H1 (cell line): ENCODE results near the gene NDP. TPM values are rescaled to one million over a fixed set of nuclear protein-coding genes. Genes with fewer than 3 reads are reported as not detected.

Experiments used
- CTCF ChIA-PET: fragments of 300-600 bp; sonication (Branson Sonifier 250); formaldehyde crosslinking; loops from one replicate; lab custom pipeline; 2021; ENCODE audit not compliant: partially characterized antibody; lab: Charles Lee
- POLR2A ChIA-PET: fragments of 300-600 bp; sonication (Branson Sonifier 250); formaldehyde crosslinking; loops from one replicate; lab custom pipeline; 2021; ENCODE audit warnings: inconsistent platforms; ENCODE audit not compliant: partially characterized antibody; lab: Charles Lee
- DNase-seq, 2 experiments: peaks; one replicate each; pipeline versions ENCODE4 v3.0.0 to v3.0.0-alpha.2; 2010 to 2022; ENCODE audit warnings: low spot score in 2 of 2, low read depth in 1 of 2, mixed read lengths in 1 of 2
- FAIRE-seq: peaks from 2 replicates; lab custom pipeline; 2011; peaks lifted over from hg19 to GRCh38; lab: Jason Lieb, UNC
- H2AFZ ChIP-seq: 2 replicates; pipeline ENCODE4 v1.8.1; 2012; ENCODE audit warnings: low read length, inconsistent platforms
- H2AK5ac ChIP-seq: 2 replicates; pipeline ENCODE4 v1.6.1; 2013; ENCODE audit warnings: low read depth, low read length
- H2BK120ac ChIP-seq: replicated peaks from 2 replicates; pipeline ENCODE3; 2013; ENCODE audit warnings: low read depth, low read length, inconsistent platforms
- H2BK12ac ChIP-seq: 2 replicates; pipeline ENCODE4 v1.6.1; 2013; ENCODE audit warnings: low read depth, low read length
- H2BK15ac ChIP-seq: 2 replicates; pipeline ENCODE4 v1.6.1; 2013; ENCODE audit warnings: low read length
- H2BK20ac ChIP-seq: 2 replicates; pipeline ENCODE4 v1.6.1; 2013; ENCODE audit warnings: low read length
- H2BK5ac ChIP-seq: 2 replicates; pipeline ENCODE4 v1.6.1; 2013; ENCODE audit warnings: low read depth, low read length
- H3K14ac ChIP-seq: 2 replicates; pipeline ENCODE4 v1.6.1; 2013; ENCODE audit warnings: inconsistent platforms; ENCODE audit not compliant: insufficient read length
- H3K18ac ChIP-seq: 2 replicates; pipeline ENCODE4 v1.6.1; 2013; ENCODE audit warnings: low read length; ENCODE audit errors: extremely low read depth
- H3K23ac ChIP-seq: 2 replicates; pipeline ENCODE4 v1.6.1; 2013; ENCODE audit warnings: inconsistent platforms; ENCODE audit not compliant: insufficient read length
- H3K23me2 ChIP-seq: 2 replicates; pipeline ENCODE4 v1.6.1; 2013; ENCODE audit warnings: low read depth, low read length
- H3K27ac ChIP-seq: 2 replicates; pipeline ENCODE4 v1.6.1; 2011; ENCODE audit warnings: low read depth, low read length, inconsistent platforms
- H3K27me3 ChIP-seq, 4 experiments: replicated peaks in 1 of 4; 1 replicate in 1 of 4; 2 replicates in 3 of 4; pipeline versions ENCODE4 v1.6.1 to v1.8.1; 2011 to 2013; ENCODE audit warnings: low read length in 3 of 4, mild to moderate bottlenecking in 3 of 4, inconsistent platforms in 2 of 4, mixed read lengths in 2 of 4, moderate library complexity in 1 of 4; ENCODE audit not compliant: control insufficient read depth in 3 of 4, insufficient read depth in 3 of 4; ENCODE audit errors: extremely low read depth in 1 of 4
- H3K36me3 ChIP-seq, 4 experiments: 2 replicates each; pipeline versions ENCODE4 v1.6.1 to v1.8.1; 2011 to 2013; ENCODE audit warnings: mild to moderate bottlenecking in 4 of 4, low read length in 3 of 4, moderate library complexity in 2 of 4, control low read depth in 1 of 4, inconsistent platforms in 1 of 4; ENCODE audit not compliant: insufficient read depth in 4 of 4, control insufficient read depth in 2 of 4
- H3K4ac ChIP-seq: replicated peaks from 2 replicates; pipeline ENCODE3; 2013; ENCODE audit warnings: low read length, low read depth, mixed read lengths, inconsistent platforms; ENCODE audit not compliant: insufficient read length
- H3K4me1 ChIP-seq, 4 experiments: replicated peaks in 1 of 4; 1 replicate in 1 of 4; 2 replicates in 3 of 4; pipeline versions ENCODE4 v1.6.1 to v1.8.1; 2011 to 2013; ENCODE audit warnings: low read length in 3 of 4, inconsistent platforms in 2 of 4, mixed read lengths in 1 of 4; ENCODE audit not compliant: insufficient read depth in 4 of 4, control insufficient read depth in 3 of 4
- H3K4me2 ChIP-seq, 2 experiments: 2 replicates each; pipeline versions ENCODE4 v1.6.1 to v1.8.1; 2011 to 2013; ENCODE audit warnings: low read depth in 2 of 2, low read length in 2 of 2, control low read depth in 1 of 2, inconsistent platforms in 1 of 2, mild to moderate bottlenecking in 1 of 2; ENCODE audit not compliant: insufficient read depth in 1 of 2
- H3K4me3 ChIP-seq, 4 experiments: fragments of 200-600, 300-600 bp in 1 of 4; sonication (generic), shearing (Covaris generic), sonication (Bioruptor Twin) in 1 of 4; 2 replicates each; pipeline versions ENCODE4 v1.5.1 to v1.8.1; 2011 to 2016; ENCODE audit warnings: low read length in 4 of 4, low read depth in 3 of 4, control low read depth in 2 of 4, inconsistent platforms in 2 of 4, mild to moderate bottlenecking in 2 of 4, mixed read lengths in 1 of 4, moderate library complexity in 1 of 4; ENCODE audit not compliant: insufficient read depth in 2 of 4; ENCODE audit errors: extremely low read depth in 1 of 4
- H3K56ac ChIP-seq: replicated peaks from 2 replicates; pipeline ENCODE3; 2013; ENCODE audit warnings: low read depth, mild to moderate bottlenecking, mixed read lengths, low read length, inconsistent platforms; ENCODE audit not compliant: insufficient read length
- H3K79me1 ChIP-seq: 2 replicates; pipeline ENCODE4 v1.6.1; 2013; ENCODE audit warnings: low read depth, low read length, control low read depth
- H3K79me2 ChIP-seq, 2 experiments: 2 replicates each; pipeline versions ENCODE4 v1.6.1 to v1.8.1; 2012 to 2013; ENCODE audit warnings: low read length in 2 of 2, mild to moderate bottlenecking in 2 of 2, inconsistent platforms in 1 of 2; ENCODE audit not compliant: insufficient read depth in 2 of 2, control insufficient read depth in 1 of 2
- H3K9ac ChIP-seq, 4 experiments: replicated peaks in 1 of 4; 1 replicate in 1 of 4; 2 replicates in 3 of 4; pipeline versions ENCODE4 v1.6.1 to v1.8.1; 2011 to 2013; ENCODE audit warnings: low read depth in 3 of 4, low read length in 3 of 4, control low read depth in 2 of 4, mild to moderate bottlenecking in 2 of 4, moderate library complexity in 2 of 4, inconsistent platforms in 1 of 4; ENCODE audit errors: extremely low read depth in 1 of 4
- H3K9me3 ChIP-seq, 2 experiments: 2 replicates each; pipeline versions ENCODE4 v1.6.1 to v1.8.1; 2012 to 2013; ENCODE audit warnings: mild to moderate bottlenecking in 2 of 2, moderate library complexity in 2 of 2, control low read depth in 1 of 2, inconsistent platforms in 1 of 2, low read depth in 1 of 2, low read length in 1 of 2, mixed read lengths in 1 of 2; ENCODE audit not compliant: insufficient read depth in 2 of 2
- H4K20me1 ChIP-seq, 2 experiments: replicated peaks in 1 of 2; 2 replicates each; pipeline versions ENCODE3 to v1.8.1; 2011 to 2013; ENCODE audit warnings: inconsistent platforms in 2 of 2, low read length in 2 of 2, mild to moderate bottlenecking in 1 of 2; ENCODE audit not compliant: insufficient read depth in 2 of 2, control insufficient read depth in 1 of 2
- H4K5ac ChIP-seq: 2 replicates; pipeline ENCODE4 v1.6.1; 2013; ENCODE audit warnings: low read length, low read depth, mixed read lengths, inconsistent platforms; ENCODE audit not compliant: insufficient read length
- H4K8ac ChIP-seq: 2 replicates; pipeline ENCODE4 v1.8.0; 2013; ENCODE audit warnings: mild to moderate bottlenecking, moderate library complexity, low read length, inconsistent platforms; ENCODE audit not compliant: insufficient read depth; ENCODE audit errors: extremely low read depth
- H4K91ac ChIP-seq: replicated peaks from 2 replicates; pipeline ENCODE3; 2013; ENCODE audit warnings: low read length, mixed read lengths, inconsistent platforms; ENCODE audit not compliant: insufficient read length
- ATF3 ChIP-seq: IDR thresholded peaks from 2 replicates; pipeline ENCODE4 v1.6.1; 2011; ENCODE audit warnings: low read depth, mild to moderate bottlenecking, low read length; ENCODE audit not compliant: insufficient read depth
- BCL11A ChIP-seq, 2 experiments: IDR thresholded peaks; one replicate each; pipeline ENCODE4 v1.6.1; 2011; ENCODE audit warnings: low read depth in 2 of 2, low read length in 2 of 2, mild to moderate bottlenecking in 2 of 2
- BRCA1 ChIP-seq: IDR thresholded peaks from 2 replicates; pipeline ENCODE4 v1.6.1; 2012; ENCODE audit warnings: low read depth, low read length, improper control_type of control experiment
- CHD2 ChIP-seq: IDR thresholded peaks from 2 replicates; pipeline ENCODE4 v1.6.1; 2012; ENCODE audit warnings: low read length, improper control_type of control experiment
- EZH2 ChIP-seq: fragments of 200-600 bp; sonication (generic); IDR thresholded peaks from 2 replicates; pipeline ENCODE4 v1.7.1; 2012; ENCODE audit warnings: low read depth, mild to moderate bottlenecking, moderate library complexity, low read length, inconsistent platforms; ENCODE audit not compliant: severe bottlenecking
- SP1 ChIP-seq: IDR thresholded peaks from 2 replicates; pipeline ENCODE4 v1.6.1; 2011; ENCODE audit warnings: low read depth, low read length
- WGBS, 2 experiments: shearing (Covaris generic) in 1 of 2; methylation state at CpG; one replicate each; pipeline versions ENCODE4 v1.1.6 to v1.1.7; 2013 to 2015; ENCODE audit warnings: low lambda C conversion rate in 2 of 2, mixed read lengths in 2 of 2, inconsistent platforms in 1 of 2, low coverage in 1 of 2, missing lambda C conversion rate in 1 of 2; ENCODE audit not compliant: insufficient replicate concordance in 2 of 2, insufficient coverage in 1 of 2, insufficient read length in 1 of 2; ENCODE audit errors: extremely low coverage in 1 of 2, missing lambda C conversion rate in 1 of 2; 5-methylcytosine and 5-hydroxymethylcytosine counted together
- polyA plus RNA-seq, 7 experiments: library from polyadenylated mRNA; depleted of rRNA in 3 of 7; stranded (reverse) in 5 of 7; unstranded in 2 of 7; fragments of >200 nt in 5 of 7; fragments of 200-250 nt in 2 of 7; gene quantifications; 1 replicate in 5 of 7; 2 replicates in 1 of 7; 4 replicates in 1 of 7; pipeline versions ENCODE4 v1.2.1 to v1.2.3, GENCODE V29; 2011 to 2013; ENCODE audit warnings: missing spikeins in 2 of 7, mixed read lengths in 2 of 7
- total RNA-seq: library from RNA; stranded (reverse); fragmentation: NEBNext Ultra II Directional; extraction: Animal tissue kit (Norgen Biotek cat#: 25700); gene quantifications from 2 replicates; pipeline ENCODE4 v1.2.1, GENCODE V29; 2021

The NDP gene
- total and polyA plus RNA-seq, 2 of the 8 experiments (the other 6 are each of a cell fraction or from before 2014, with no cell fraction given), result 0.26 to 0.82 TPM

DNA sequence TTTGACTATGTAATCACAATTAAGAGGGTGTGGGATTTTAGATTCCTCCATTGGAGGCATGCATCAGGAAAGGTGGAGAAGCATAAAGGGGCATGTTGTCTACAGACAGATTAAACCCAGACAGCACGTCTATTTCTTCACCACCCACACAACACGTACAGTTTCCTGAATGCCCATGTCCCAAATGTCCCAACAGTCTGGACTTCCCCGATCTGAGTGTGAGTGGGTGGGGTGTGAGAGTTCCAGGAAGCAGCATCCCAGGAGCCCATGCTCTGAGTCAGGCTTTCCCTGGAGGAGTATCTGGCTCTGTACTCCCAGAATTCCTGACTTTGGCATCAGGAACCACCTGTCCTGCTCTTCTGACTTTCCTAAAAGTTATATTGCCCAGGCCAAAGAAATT, 30.8 kb upstream of the NDP start:
- no peak for DNase-seq
- Histone ChIP-seq H3K56ac (no peak overlapping the region), H3K4me3 (no peak overlapping the region), H4K8ac (no peak overlapping the region), H2BK120ac (no peak overlapping the region), H2BK15ac (no peak overlapping the region), H2AK5ac (no peak overlapping the region), H3K9ac (no peak overlapping the region), H3K4ac (no peak overlapping the region), H3K4me2 (no peak overlapping the region), H2AFZ (no peak overlapping the region), H4K91ac (no peak overlapping the region), H4K5ac (no peak overlapping the region), H3K4me1 (no peaks in the 10 kb centered on the region), H3K18ac (no peak overlapping the region)
- ChIA-PET CTCF (no interaction called here), POLR2A (no interaction called here)
- TF ChIP-seq CHD2, result no peak
- TF ChIP-seq SP1, result no peak
- TF ChIP-seq ATF3, result no peak
- no peak for TF ChIP-seq BRCA1
- no peak for TF ChIP-seq BCL11A (IDR thresholded peaks at IDR 0.05; ENCODE audit: low read depth in 2 of 2, low read length in 2 of 2)
- no peak for TF ChIP-seq EZH2
- TF ChIP-seq, all 59 proteins: peak for 0
- no peaks in the 10 kb centered on the region for H3K36me3 ChIP-seq
- no peak overlapping the region for H3K14ac ChIP-seq
- H3K27ac ChIP-seq, result no peak overlapping the region
- no peak overlapping the region for H2BK5ac ChIP-seq
- H3K23ac ChIP-seq, result no peak overlapping the region
- H3K23me2 ChIP-seq, result no peaks in the 10 kb centered on the region
- WGBS, 2 experiments, result 87% methylated on average over 3 of the region's 3 CpGs; no CpG with 5 or more reads in 1 of the 2 experiments
- no peaks in the 10 kb centered on the region for H3K27me3 ChIP-seq
- no peak overlapping the region for H2BK20ac ChIP-seq
- no peaks in the 10 kb centered on the region for H3K9me3 ChIP-seq
- no peaks in the 10 kb centered on the region for H3K79me1 ChIP-seq
- H4K20me1 ChIP-seq, result no peaks in the 10 kb centered on the region
- no peak overlapping the region for H2BK12ac ChIP-seq
- H3K79me2 ChIP-seq, result no peaks in the 10 kb centered on the region
- FAIRE-seq, result no peak
